BLaER1 treated with 17β-estradiol and CSF1 and Interleukin-3, amounts not matched to agents 10 nM and 100 nM (cell line): Measurements from ENCODE around the gene NEURL1B.

Experiments
- H3K27ac ChIP-seq, 11 experiments: shearing (Covaris generic); formaldehyde crosslinking; 2 replicates each; pipeline ENCODE4 v1.8.1; 2022
- H3K27me3 ChIP-seq, 11 experiments: shearing (Covaris generic); formaldehyde crosslinking; 2 replicates each; pipeline ENCODE4 v1.8.1; 2022
- H3K36me3 ChIP-seq, 11 experiments: shearing (Covaris generic); formaldehyde crosslinking; 2 replicates each; pipeline ENCODE4 v1.8.1; 2022
- H3K4me1 ChIP-seq, 10 experiments: shearing (Covaris generic); formaldehyde crosslinking; 2 replicates each; pipeline ENCODE4 v1.8.1; 2022
- H3K4me2 ChIP-seq, 11 experiments: shearing (Covaris generic); formaldehyde crosslinking; 2 replicates each; pipeline ENCODE4 v1.8.1; 2022
- H3K4me3 ChIP-seq, 10 experiments: shearing (Covaris generic); formaldehyde crosslinking; 2 replicates each; pipeline ENCODE4 v1.8.1; 2022
- H3K9ac ChIP-seq, 11 experiments: shearing (Covaris generic); formaldehyde crosslinking; 2 replicates each; pipeline ENCODE4 v1.8.1; 2022
- H3K9me3 ChIP-seq, 11 experiments: shearing (Covaris generic); formaldehyde crosslinking; replicated peaks in 1 of 11; 2 replicates each; pipeline ENCODE4 v1.8.1; 2022
- H4K20me1 ChIP-seq, 11 experiments: shearing (Covaris generic); formaldehyde crosslinking; 2 replicates each; pipeline ENCODE4 v1.8.1; 2022
- Cebpa-rat ChIP-seq, 11 experiments: shearing (Covaris generic); IDR thresholded peaks; 2 replicates each; pipeline ENCODE4 v1.8.1; 2022

Gene NEURL1B

GRCh38 chr5:172733974-172734346 is 92.9 kb downstream of the NEURL1B start:
- no peak for TF ChIP-seq Cebpa-rat (IDR thresholded peaks at IDR 0.05)
- Histone ChIP-seq H3K36me3 (no peaks in the 10 kb centered on the region), H3K4me2 (peak overlapping the region; percentile 62 to 88 (median 77)), H4K20me1 (no peaks in the 10 kb centered on the region), H3K27me3 (no peaks in the 10 kb centered on the region), H3K9me3 (no peaks in the 10 kb centered on the region), H3K27ac (peak overlapping the region in 1 of 11 experiments; percentile 44; a peak in 4 of 22 replicates), H3K4me3 (no peak overlapping the region), H3K4me1 (peaks cover 15 to 35% (median 23%) of the 10 kb centered on the region in 10 experiments), H3K9ac (0 out of 22 replicates have a peak overlapping the region, but pooled peaks of 1 of the 11 experiments have one; percentile 26)

GRCh38 chr5:172735141-172735831 is 94.2 kb downstream of the NEURL1B start:
- Histone ChIP-seq H3K4me3 (no peak overlapping the region), H3K9me3 (no peaks in the 10 kb centered on the region), H3K27ac (no peak overlapping the region), H3K36me3 (no peaks in the 10 kb centered on the region), H4K20me1 (no peaks in the 10 kb centered on the region), H3K4me1 (peaks cover 17 to 39% (median 24%) of the 10 kb centered on the region in 10 experiments), H3K9ac (no peak overlapping the region), H3K4me2 (peak overlapping the region in 2 of 11 experiments; percentile 6 to 15; a peak in 2 of 22 replicates), H3K27me3 (no peaks in the 10 kb centered on the region)
- no peak for TF ChIP-seq Cebpa-rat (IDR thresholded peaks at IDR 0.05)

GRCh38 chr5:172736508-172737135 is 95.6 kb downstream of the NEURL1B start:
- Histone ChIP-seq H3K4me1 (peaks cover 27 to 45% (median 37%) of the 10 kb centered on the region in 10 experiments), H3K27me3 (no peaks in the 10 kb centered on the region), H3K27ac (no peak overlapping the region), H3K36me3 (no peaks in the 10 kb centered on the region), H3K4me2 (no peak overlapping the region), H3K4me3 (no peak overlapping the region), H3K9ac (no peak overlapping the region), H4K20me1 (no peaks in the 10 kb centered on the region), H3K9me3 (no peaks in the 10 kb centered on the region)
- no peak for TF ChIP-seq Cebpa-rat (IDR thresholded peaks at IDR 0.05)

GRCh38 chr5:172739375-172739774 is 98.3 kb downstream of the NEURL1B start:
- H3K4me3 ChIP-seq, result no peak overlapping the region
- no peaks in the 10 kb centered on the region for H3K9me3 ChIP-seq
- no peak overlapping the region for H3K9ac ChIP-seq
- H3K27me3 ChIP-seq, result no peaks in the 10 kb centered on the region
- H4K20me1 ChIP-seq, result no peaks in the 10 kb centered on the region
- no peak overlapping the region for H3K27ac ChIP-seq
- H3K4me2 ChIP-seq, result no peak overlapping the region
- TF ChIP-seq Cebpa-rat (IDR thresholded peaks at IDR 0.05), result no peak
- peaks cover 23 to 50% (median 39%) of the 10 kb centered on the region in 10 experiments for H3K4me1 ChIP-seq
- no peaks in the 10 kb centered on the region for H3K36me3 ChIP-seq

GRCh38 chr5:172740428-172741205 is 99.6 kb downstream of the NEURL1B start:
- TF ChIP-seq Cebpa-rat (IDR thresholded peaks at IDR 0.05), result no peak
- Histone ChIP-seq H3K4me1 (peaks cover 26 to 51% (median 44%) of the 10 kb centered on the region in 10 experiments), H3K9ac (peak overlapping the region in 3 of 11 experiments; percentile 19 to 48 (median 26); a peak in 3 of 22 replicates), H3K4me2 (peak overlapping the region; percentile 10 to 69 (median 45); a peak in 18 of 22 replicates), H3K27ac (peak overlapping the region in 10 of 11 experiments; percentile 11 to 63 (median 46); a peak in 14 of 22 replicates), H3K36me3 (no peaks in the 10 kb centered on the region), H3K27me3 (no peaks in the 10 kb centered on the region), H4K20me1 (no peaks in the 10 kb centered on the region), H3K4me3 (no peak overlapping the region), H3K9me3 (no peaks in the 10 kb centered on the region)
